Cardiac fibroblast (primary cell): ENCODE measurements around the gene NSMCE1.
"Not testable (repeated sequence)": the region's sequence is repeated elsewhere in the genome, so short reads cannot be mapped to it uniquely, and the experiment has no call there.

Experiments used
- DNase-seq, 2 donors: peaks; one replicate each; pipeline versions ENCODE4 v3.0.0 to v3.0.0-alpha.2; 2010; ENCODE audit warnings: low read depth in 2 of 2
- H3K4me3 ChIP-seq, 2 donors: replicated peaks in 1 of 2; 1 replicate in 1 of 2; 2 replicates in 1 of 2; pipeline ENCODE4 v1.5.1; 2011; ENCODE audit warnings: low read depth in 2 of 2, low read length in 2 of 2, mild to moderate bottlenecking in 2 of 2, moderate library complexity in 1 of 2
- TF ChIP-seq, protein P1 (sequence below): IDR thresholded peaks from one replicate; pipeline ENCODE4 v1.5.1; 2011; ENCODE audit warnings: low read depth, mild to moderate bottlenecking, low read length, inconsistent platforms

NSMCE1 gene

DNA sequence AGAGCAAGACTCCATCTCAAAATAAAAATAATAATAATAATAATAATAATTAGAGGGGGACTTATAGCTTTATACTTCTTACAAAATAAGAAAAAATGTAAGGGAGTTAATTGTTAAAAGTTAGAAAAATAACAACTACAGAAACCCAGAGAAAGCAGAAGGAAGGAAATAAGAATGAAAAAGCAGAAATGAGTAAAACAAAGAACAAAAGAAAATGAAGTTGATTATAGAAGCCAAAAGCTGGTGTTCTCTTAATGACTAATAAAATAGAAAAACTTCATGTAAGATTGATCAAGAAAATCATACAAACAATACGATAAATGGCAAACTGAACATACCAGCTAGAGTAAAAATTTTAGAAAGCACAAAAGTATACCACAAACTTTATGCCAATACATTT is 6.8 kb upstream of the NSMCE1 start:
- H3K4me3 ChIP-seq: no peak overlapping the region
- DNase-seq: no peak
- TF ChIP-seq, protein P1, sequence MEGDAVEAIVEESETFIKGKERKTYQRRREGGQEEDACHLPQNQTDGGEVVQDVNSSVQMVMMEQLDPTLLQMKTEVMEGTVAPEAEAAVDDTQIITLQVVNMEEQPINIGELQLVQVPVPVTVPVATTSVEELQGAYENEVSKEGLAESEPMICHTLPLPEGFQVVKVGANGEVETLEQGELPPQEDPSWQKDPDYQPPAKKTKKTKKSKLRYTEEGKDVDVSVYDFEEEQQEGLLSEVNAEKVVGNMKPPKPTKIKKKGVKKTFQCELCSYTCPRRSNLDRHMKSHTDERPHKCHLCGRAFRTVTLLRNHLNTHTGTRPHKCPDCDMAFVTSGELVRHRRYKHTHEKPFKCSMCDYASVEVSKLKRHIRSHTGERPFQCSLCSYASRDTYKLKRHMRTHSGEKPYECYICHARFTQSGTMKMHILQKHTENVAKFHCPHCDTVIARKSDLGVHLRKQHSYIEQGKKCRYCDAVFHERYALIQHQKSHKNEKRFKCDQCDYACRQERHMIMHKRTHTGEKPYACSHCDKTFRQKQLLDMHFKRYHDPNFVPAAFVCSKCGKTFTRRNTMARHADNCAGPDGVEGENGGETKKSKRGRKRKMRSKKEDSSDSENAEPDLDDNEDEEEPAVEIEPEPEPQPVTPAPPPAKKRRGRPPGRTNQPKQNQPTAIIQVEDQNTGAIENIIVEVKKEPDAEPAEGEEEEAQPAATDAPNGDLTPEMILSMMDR: no peak

DNA sequence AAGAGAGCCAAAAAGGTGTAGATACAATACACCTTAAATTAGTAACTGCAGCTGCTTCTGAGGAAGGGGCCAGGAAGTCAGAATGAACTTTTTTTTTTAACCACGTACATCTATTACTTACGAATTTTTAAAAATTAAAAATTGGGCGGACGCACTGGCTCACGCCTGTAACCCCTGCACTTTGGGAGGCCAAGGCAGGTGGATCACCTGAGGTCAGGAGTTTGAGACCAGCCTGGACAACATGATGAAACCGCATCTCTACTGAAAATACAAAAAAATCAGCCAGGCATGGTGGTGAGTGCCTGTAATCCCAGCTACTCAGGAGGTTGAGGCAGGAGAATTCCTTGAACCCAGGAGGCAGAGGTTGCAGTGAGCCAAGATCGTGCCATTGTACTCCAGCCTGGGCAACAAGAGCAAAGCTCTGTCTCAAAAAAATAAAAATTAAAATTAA is 5.9 kb upstream of the NSMCE1 start:
- DNase-seq, H3K4me3 ChIP-seq: not testable (repeated sequence)

DNA sequence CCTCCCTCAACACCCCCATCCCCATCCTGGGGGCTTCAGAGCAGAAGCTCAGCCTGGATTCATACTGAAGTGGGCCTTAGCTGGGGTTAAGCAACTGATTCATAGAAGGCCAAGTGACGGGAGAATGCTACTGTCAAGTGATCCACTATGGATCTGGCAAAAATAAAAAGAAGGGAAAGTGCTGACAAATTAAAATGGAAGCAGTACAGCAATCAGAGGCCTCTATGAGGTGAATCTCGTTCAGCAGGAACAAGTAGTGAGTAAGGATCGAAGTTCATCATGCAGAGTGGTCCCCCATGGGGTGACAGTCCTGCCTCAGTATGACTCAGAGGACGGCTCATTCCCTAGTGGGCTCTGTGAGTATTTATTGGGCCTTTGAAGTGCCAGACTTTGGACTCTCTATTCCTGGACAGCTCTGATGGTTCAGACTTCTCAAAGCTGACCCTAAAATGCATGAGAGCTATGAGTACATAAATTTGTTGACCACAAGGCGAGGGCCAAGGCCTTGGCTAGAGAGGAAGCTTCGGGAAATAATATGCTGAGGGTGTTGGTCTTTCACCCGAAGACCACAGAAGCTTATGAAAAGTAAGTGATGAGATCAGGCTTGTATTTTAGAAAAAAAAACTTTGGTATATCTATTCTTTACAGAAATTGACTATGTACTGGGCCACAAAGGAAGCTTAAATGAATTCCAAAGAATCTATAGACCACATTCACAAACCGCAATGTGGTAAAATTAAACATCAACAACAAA is 5.3 kb upstream of the NSMCE1 start:
- peak in 1 of 2 donors; percentile 58 for DNase-seq
- TF ChIP-seq, protein P1: no peak
- no peak overlapping the region for H3K4me3 ChIP-seq

DNA sequence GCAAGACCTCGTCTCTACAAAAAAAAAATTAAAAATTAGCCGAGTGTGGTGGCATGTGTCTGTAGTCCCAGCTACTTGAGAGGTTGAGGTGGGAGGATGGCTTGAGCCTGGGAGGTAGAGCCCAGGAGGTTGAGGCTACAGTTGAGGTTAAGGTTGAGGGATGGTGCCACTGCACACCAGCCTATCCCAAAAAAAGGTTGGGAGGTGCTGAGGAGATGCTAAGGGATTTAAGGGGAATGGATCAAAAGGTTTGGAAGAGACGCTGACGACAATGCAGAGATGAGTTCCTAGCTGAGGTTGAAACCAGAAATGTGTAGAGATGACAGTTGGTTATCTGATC is 4.7 kb upstream of the NSMCE1 start:
- no peak overlapping the region for H3K4me3 ChIP-seq

DNA sequence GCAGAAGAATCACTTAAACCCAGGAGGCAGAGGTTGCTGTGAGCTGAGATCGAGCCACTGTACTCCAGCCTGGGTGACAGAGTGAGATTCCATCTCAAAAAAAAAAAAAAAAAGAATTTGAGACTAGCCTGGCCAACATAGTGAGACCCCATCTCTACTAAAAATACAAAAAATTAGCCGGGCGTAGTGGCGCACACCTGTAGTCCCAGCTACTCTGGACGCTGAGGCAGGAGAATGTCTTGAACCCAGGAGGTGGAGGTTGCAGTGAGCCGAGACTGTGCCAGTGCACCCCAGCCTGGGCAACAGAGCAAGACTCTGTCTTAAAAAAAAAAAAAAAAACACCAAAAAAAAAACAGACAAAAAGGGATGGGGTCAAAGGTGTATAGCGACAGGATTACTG is 4.1 kb upstream of the NSMCE1 start:
- not testable (repeated sequence) for H3K4me3 ChIP-seq, DNase-seq

More for the DNA sequence above, 4.7 kb upstream of the NSMCE1 start:
- TF ChIP-seq, protein P1: no peak
- no peak for DNase-seq

DNA sequence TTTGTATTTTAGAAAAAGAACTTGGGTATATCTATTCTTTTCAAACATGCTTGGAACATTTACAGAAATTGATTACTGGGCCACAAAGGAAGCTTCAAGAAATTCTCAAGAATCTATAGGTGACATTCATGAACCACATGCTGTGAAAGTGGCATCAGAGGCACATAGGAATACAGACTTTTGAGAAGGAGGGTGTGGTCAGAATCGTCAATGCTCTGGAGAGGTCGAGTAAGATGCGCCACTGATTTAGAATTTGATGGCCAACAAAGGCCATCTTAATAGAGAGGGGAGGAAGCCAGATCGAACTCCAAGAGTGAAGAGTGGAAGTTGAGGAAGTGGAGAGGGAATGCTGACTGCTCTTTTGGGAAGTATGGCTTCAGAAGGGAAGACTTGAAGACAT is 3.5 kb upstream of the NSMCE1 start:
- DNase-seq: no peak
- no peak overlapping the region for H3K4me3 ChIP-seq
- TF ChIP-seq, protein P1: no peak

DNA sequence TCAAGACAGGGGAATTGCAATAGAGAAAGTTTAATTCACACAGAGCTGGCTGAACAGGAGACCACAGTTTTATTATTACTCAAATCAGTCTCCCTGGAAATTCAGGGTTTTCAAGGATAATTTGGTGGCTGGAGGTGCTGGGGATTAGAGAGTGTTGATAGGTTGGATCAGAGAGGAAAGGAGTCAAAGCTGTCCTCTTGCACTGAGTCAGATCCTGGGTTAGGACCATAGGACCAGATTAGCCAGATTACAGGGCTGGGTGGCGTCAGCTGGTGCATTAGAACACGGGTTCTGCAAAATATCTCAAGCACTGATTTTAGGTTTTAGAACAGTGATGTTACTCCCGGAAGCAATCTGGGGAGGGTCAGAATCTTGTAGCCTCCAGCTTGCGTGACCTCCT is 1.8 kb upstream of the NSMCE1 start:
- no peak for DNase-seq
- TF ChIP-seq, protein P1: no peak
- no peak overlapping the region for H3K4me3 ChIP-seq
